Measurements from ENCODE around the gene SCP2. TPM values are rescaled to one million over a fixed set of nuclear protein-coding genes. Genes with fewer than 3 reads are reported as not detected.

SCP2 gene
- total RNA-seq, 6 experiments from 2014 or later: 207 to 885 (median 634) TPM

- Histone ChIP-seq H3K4me3 (no peak overlapping the region), H3K9me3 (no peaks in the 10 kb centered on the region), H3K27me3 (no peaks in the 10 kb centered on the region), H3K4me1 (no peaks in the 10 kb centered on the region), H3K36me3 (no peaks in the 10 kb centered on the region), H3K27ac (no peak overlapping the region)
- intact Hi-C loops (cut with DNase I): no loop called here
- WGBS (ENCODE audit: insufficient coverage, low coverage, low lambda C conversion rate, missing lambda C conversion rate): 79% methylated on average over 6 of the region's 15 CpGs
- TF ChIP-seq CTCF (IDR thresholded peaks at IDR 0.05): no peak
- no peak for TF ChIP-seq POLR2A (IDR thresholded peaks at IDR 0.05)
- ATAC-seq: no peak
- DNase-seq: peak in 1 of 3 donors; percentile 45
Measured at GRCh38 chr1:53080769-53081168, 153.7 kb downstream of the SCP2 start.

GRCh38 chr1:53081384-53082066, 154.4 kb downstream of the SCP2 start:
- Histone ChIP-seq H3K36me3 (no peaks in the 10 kb centered on the region), H3K27me3 (no peaks in the 10 kb centered on the region), H3K9me3 (no peaks in the 10 kb centered on the region), H3K4me3 (no peak overlapping the region), H3K27ac (no peak overlapping the region), H3K4me1 (no peaks in the 10 kb centered on the region)
- WGBS (ENCODE audit: insufficient coverage, low coverage, low lambda C conversion rate, missing lambda C conversion rate): 61% methylated on average over 3 of the region's 14 CpGs
- no peak for ATAC-seq
- no peak for TF ChIP-seq CTCF (IDR thresholded peaks at IDR 0.05)
- no peak for TF ChIP-seq POLR2A (IDR thresholded peaks at IDR 0.05)
- intact Hi-C loops (cut with DNase I): no loop called here
- DNase-seq: peak in 1 of 3 donors; percentile 47

- no peaks in the 10 kb centered on the region for H3K9me3 ChIP-seq
- H3K36me3 ChIP-seq: no peaks in the 10 kb centered on the region
- intact Hi-C loops (cut with DNase I): no loop called here
- TF ChIP-seq POLR2A (IDR thresholded peaks at IDR 0.05) (no peak), CTCF (IDR thresholded peaks at IDR 0.05) (no peak)
- no peak overlapping the region for H3K27ac ChIP-seq
- no peaks in the 10 kb centered on the region for H3K4me1 ChIP-seq
- WGBS (ENCODE audit: insufficient coverage, low coverage, low lambda C conversion rate, missing lambda C conversion rate): 72% methylated on average over 13 of the region's 13 CpGs
- H3K4me3 ChIP-seq: no peak overlapping the region
- no peaks in the 10 kb centered on the region for H3K27me3 ChIP-seq
- no peak for ATAC-seq
- DNase-seq: no peak
Measured at GRCh38 chr1:53082826-53083455, 155.9 kb downstream of the SCP2 start.

- Histone ChIP-seq H3K9me3 (no peaks in the 10 kb centered on the region), H3K4me3 (no peak overlapping the region), H3K27me3 (no peaks in the 10 kb centered on the region), H3K27ac (no peak overlapping the region), H3K36me3 (no peaks in the 10 kb centered on the region), H3K4me1 (no peaks in the 10 kb centered on the region)
- intact Hi-C loops (cut with DNase I): no loop called here
- TF ChIP-seq CTCF (IDR thresholded peaks at IDR 0.05): no peak
- TF ChIP-seq POLR2A (IDR thresholded peaks at IDR 0.05): no peak
- WGBS (ENCODE audit: insufficient coverage, low coverage, low lambda C conversion rate, missing lambda C conversion rate): 83% methylated on average over 6 of the region's 17 CpGs
- DNase-seq: no peak
- no peak for ATAC-seq
Measured at GRCh38 chr1:53083636-53084588, 156.8 kb downstream of the SCP2 start.

Data from right lobe of liver (tissue), 6 donors.